Esophagus (tissue), 2 donors: ENCODE measurements around the gene SAG. TPM values are rescaled to one million over a fixed set of nuclear protein-coding genes. Genes with fewer than 3 reads are reported as not detected.
"Not testable (repeated sequence)": the region's sequence is repeated elsewhere in the genome, so short reads cannot be mapped to it uniquely, and the experiment has no call there.

Experiments used
- H3K27ac ChIP-seq, 2 donors: one replicate each; pipeline ENCODE4 v1.5.1; 2013; ENCODE audit warnings: low read depth in 2 of 2, mild to moderate bottlenecking in 2 of 2, inconsistent platforms in 1 of 2, low read length in 1 of 2, moderate library complexity in 1 of 2
- H3K27me3 ChIP-seq, 2 donors: one replicate each; pipeline ENCODE4 v1.6.1; 2013; ENCODE audit warnings: low read length in 2 of 2, control low read depth in 1 of 2, mild to moderate bottlenecking in 1 of 2; ENCODE audit not compliant: insufficient read depth in 2 of 2, control insufficient read depth in 1 of 2
- H3K36me3 ChIP-seq, 2 donors: one replicate each; pipeline ENCODE4 v1.6.1; 2013; ENCODE audit warnings: low read length in 1 of 2; ENCODE audit not compliant: control insufficient read depth in 2 of 2, insufficient read depth in 2 of 2
- H3K4me1 ChIP-seq, 2 donors: one replicate each; pipeline ENCODE4 v1.6.1; 2013; ENCODE audit warnings: low read length in 1 of 2; ENCODE audit not compliant: control insufficient read depth in 2 of 2, insufficient read depth in 2 of 2
- H3K4me3 ChIP-seq, 2 donors: one replicate each; pipeline ENCODE4 v1.5.1; 2013; ENCODE audit warnings: low read length in 2 of 2, mild to moderate bottlenecking in 2 of 2, low read depth in 1 of 2, moderate library complexity in 1 of 2
- H3K9me3 ChIP-seq, 2 donors: one replicate each; pipeline ENCODE4 v1.6.1; 2013; ENCODE audit warnings: mild to moderate bottlenecking in 2 of 2, low read depth in 1 of 2, low read length in 1 of 2, moderate library complexity in 1 of 2; ENCODE audit not compliant: control insufficient read depth in 2 of 2, insufficient read depth in 1 of 2
- WGBS, 2 donors: extraction: QIAGEN DNeasy Blood & Tissue Kit; methylation state at CpG; one replicate each; pipeline ENCODE4 v1.1.7; 2013; 5-methylcytosine and 5-hydroxymethylcytosine counted together
- polyA plus RNA-seq, 2 donors: library from polyadenylated mRNA; stranded (reverse); fragments of 200-250 nt; gene quantifications; one replicate each; pipeline ENCODE4 v1.2.3, GENCODE V29; 2013
- donor health status: healthy with polysubstance abuse.
- donor health status: Bipolar disorder and iron deficiency.

Gene SAG
- polyA plus RNA-seq, 2 donors: not detected

GRCh38 chr2:233365861-233366520, 58.4 kb downstream of the SAG start:
- H3K27me3 ChIP-seq: peaks cover 0 to 2% of the 10 kb centered on the region in 2 donors
- no peaks in the 10 kb centered on the region for H3K4me1 ChIP-seq
- no peak overlapping the region for H3K27ac ChIP-seq
- H3K36me3 ChIP-seq: no peaks in the 10 kb centered on the region
- no peak overlapping the region for H3K4me3 ChIP-seq
- WGBS, 2 donors: 91 to 94% methylated on average over 6 of the region's 6 CpGs
- H3K9me3 ChIP-seq: no peaks in the 10 kb centered on the region

GRCh38 chr2:233367586-233367985, 60.0 kb downstream of the SAG start:
- Histone ChIP-seq H3K9me3 (no peaks in the 10 kb centered on the region), H3K4me1 (no peaks in the 10 kb centered on the region), H3K4me3 (no peak overlapping the region), H3K27me3 (peaks cover 0 to 2% of the 10 kb centered on the region in 2 donors), H3K27ac (no peak overlapping the region), H3K36me3 (no peaks in the 10 kb centered on the region)
- 85 to 92% methylated on average over 3 of the region's 3 CpGs for WGBS, 2 donors

- WGBS, 2 donors: 77 to 81% methylated on average over 5 of the region's 5 CpGs
- no peaks in the 10 kb centered on the region for H3K4me1 ChIP-seq
- H3K27ac ChIP-seq: no peak overlapping the region
- H3K36me3 ChIP-seq: peaks cover 0 to 3% of the 10 kb centered on the region in 2 donors
- peaks cover 0 to 2% of the 10 kb centered on the region in 2 donors for H3K27me3 ChIP-seq
- H3K9me3 ChIP-seq: no peaks in the 10 kb centered on the region
- H3K4me3 ChIP-seq: no peak overlapping the region
Observed at GRCh38 chr2:233368756-233369155, 61.1 kb downstream of the SAG start.

GRCh38 chr2:233369462-233369861, 61.8 kb downstream of the SAG start:
- Histone ChIP-seq H3K27ac (no peak overlapping the region), H3K36me3 (peaks cover 0 to 3% of the 10 kb centered on the region in 2 donors), H3K27me3 (peaks cover 0 to 2% of the 10 kb centered on the region in 2 donors), H3K4me3 (no peak overlapping the region), H3K4me1 (no peaks in the 10 kb centered on the region), H3K9me3 (no peaks in the 10 kb centered on the region)
- 88 to 91% methylated on average over 8 of the region's 8 CpGs for WGBS, 2 donors

GRCh38 chr2:233369897-233370685, 62.5 kb downstream of the SAG start:
- H3K4me1 ChIP-seq: no peaks in the 10 kb centered on the region

GRCh38 chr2:233371641-233372040, 64.0 kb downstream of the SAG start:
- peaks cover 0 to 3% of the 10 kb centered on the region in 2 donors for H3K36me3 ChIP-seq
- no peak overlapping the region for H3K27ac ChIP-seq
- 76 to 81% methylated on average over 2 of the region's 2 CpGs for WGBS, 2 donors
- H3K4me3 ChIP-seq: no peak overlapping the region
- no peaks in the 10 kb centered on the region for H3K27me3 ChIP-seq
- H3K4me1 ChIP-seq: no peaks in the 10 kb centered on the region
- H3K9me3 ChIP-seq: no peaks in the 10 kb centered on the region

More at GRCh38 chr2:233369897-233370685, 62.5 kb downstream of the SAG start:
- no peaks in the 10 kb centered on the region for H3K9me3 ChIP-seq
- H3K27me3 ChIP-seq: peaks cover 0 to 2% of the 10 kb centered on the region in 2 donors
- H3K27ac ChIP-seq: no peak overlapping the region
- 84 to 85% methylated on average over 9 of the region's 9 CpGs for WGBS, 2 donors
- no peak overlapping the region for H3K4me3 ChIP-seq
- peaks cover 0 to 3% of the 10 kb centered on the region in 2 donors for H3K36me3 ChIP-seq

- H3K27me3 ChIP-seq: no peaks in the 10 kb centered on the region
- 83 to 92% methylated on average over 8 of the region's 8 CpGs for WGBS, 2 donors
- no peak overlapping the region for H3K4me3 ChIP-seq
- H3K27ac ChIP-seq: no peak overlapping the region
- peaks cover 0 to 3% of the 10 kb centered on the region in 2 donors for H3K36me3 ChIP-seq
- no peaks in the 10 kb centered on the region for H3K4me1 ChIP-seq
- H3K9me3 ChIP-seq: no peaks in the 10 kb centered on the region
Observed at GRCh38 chr2:233372855-233373254, 65.2 kb downstream of the SAG start.

GRCh38 chr2:233373316-233373715, 65.7 kb downstream of the SAG start:
- Histone ChIP-seq H3K4me1 (no peaks in the 10 kb centered on the region), H3K27me3 (no peaks in the 10 kb centered on the region), H3K4me3 (no peak overlapping the region), H3K9me3 (no peaks in the 10 kb centered on the region), H3K27ac (no peak overlapping the region), H3K36me3 (peaks cover 0 to 3% of the 10 kb centered on the region in 2 donors)
- WGBS, 2 donors: 88 to 89% methylated on average over 5 of the region's 5 CpGs

GRCh38 chr2:233374776-233375175, 67.2 kb downstream of the SAG start:
- H3K4me3 ChIP-seq, H3K27ac ChIP-seq, H3K9me3 ChIP-seq, H3K27me3 ChIP-seq, H3K4me1 ChIP-seq, H3K36me3 ChIP-seq: not testable (repeated sequence)
- WGBS, 2 donors: 88 to 95% methylated on average over 11 of the region's 11 CpGs
